ENCODE measurements around the gene RANBP3L.

Gene RANBP3L

DNA sequence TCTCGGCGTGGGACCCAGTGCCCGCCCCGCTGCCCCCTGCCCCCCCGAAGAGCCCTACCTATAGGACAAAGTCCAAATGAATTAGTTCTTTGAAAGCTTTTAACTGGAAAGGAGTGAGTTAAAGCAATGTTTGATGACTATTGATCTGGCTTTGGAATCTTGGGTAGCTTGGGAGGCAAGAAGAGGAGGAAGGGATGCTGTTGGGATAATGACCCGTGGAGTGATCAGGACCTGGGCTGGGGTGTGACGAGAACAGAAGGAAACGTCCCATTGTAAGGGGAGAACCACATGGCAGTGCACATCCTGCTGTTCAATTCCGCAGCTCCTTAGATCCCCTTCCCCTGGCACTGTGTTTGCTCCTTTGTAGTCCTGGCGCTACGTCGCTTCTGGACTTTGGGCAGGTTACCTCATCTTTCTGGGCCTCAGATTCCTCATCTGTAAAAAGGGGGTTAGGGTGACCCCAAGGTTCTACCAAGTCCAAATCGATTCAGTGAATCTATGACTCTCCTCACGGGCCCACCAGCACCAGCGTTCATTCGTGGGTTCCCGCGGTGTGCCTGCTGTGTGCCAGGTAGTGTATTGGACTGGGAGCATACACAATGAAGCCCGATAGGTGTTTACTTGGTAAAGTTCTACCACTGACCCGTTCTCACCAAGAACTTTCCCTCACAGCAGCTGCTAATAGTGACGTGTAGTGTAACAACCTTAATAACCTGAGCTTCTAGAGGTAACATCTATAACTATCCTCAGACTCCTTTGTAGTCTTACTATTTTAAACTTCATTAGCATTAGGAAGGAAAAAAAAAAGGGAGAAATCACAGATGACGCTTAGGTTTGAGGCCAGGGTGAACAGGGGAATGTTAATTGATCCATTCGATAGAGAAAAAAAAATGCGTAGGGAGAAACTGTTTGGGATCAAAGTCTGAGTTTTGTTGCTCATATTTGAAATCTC, 58.9 kb downstream of the RANBP3L start:
- no peak for DNase-seq

DNA sequence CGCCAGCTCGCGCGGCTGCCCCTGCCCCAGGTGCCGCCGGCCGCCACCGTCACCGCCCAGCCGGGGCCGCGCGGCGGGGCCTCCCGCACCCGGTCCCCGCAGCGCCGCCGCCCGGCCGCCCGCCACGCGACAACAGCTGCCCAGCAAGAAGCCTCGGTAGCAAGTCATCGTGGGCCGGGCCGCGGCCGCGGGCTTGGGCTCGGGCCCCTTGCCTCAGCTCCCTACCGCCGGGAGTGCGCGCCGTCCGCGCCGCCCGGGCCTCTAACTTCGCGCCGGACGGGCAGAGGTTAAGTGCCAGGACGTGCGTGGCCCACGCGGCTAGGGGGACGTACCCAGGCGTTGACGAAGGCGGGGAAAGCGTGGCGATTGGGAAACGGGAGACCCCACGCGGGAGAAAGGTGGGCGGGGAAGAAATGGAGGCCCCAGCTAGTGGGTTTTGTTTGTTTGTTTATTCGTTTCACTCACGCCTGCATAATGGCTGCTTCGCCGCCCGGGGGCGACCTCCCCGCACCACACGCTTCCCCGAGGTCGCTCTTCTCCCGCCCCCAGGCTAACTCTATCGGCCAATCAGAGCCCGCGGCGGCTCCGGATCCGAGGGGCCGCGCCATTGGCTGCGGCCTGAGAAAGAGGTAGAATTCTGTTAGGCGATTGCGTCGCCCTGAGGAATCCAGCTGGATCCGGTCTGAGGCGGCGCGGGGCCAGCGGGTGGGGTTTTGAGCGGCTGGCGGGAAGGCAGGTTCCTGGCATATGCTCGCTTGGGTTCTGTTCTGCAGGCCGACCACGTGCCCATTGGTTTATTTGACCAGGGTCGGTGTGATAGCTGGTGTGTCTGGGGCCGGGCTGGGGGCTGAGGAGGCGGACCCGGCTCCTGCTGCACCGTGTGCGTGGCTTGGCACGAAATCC, 59.8 kb downstream of the RANBP3L start, which contains the start of gene NADK2:
Gene NADK2 (minus strand): TSS at position 295 of the 903 bp plus-strand sequence. CDS start 127 bp downstream, at position 168.
- peak; percentile 95 to 96 for DNase-seq

DNA sequence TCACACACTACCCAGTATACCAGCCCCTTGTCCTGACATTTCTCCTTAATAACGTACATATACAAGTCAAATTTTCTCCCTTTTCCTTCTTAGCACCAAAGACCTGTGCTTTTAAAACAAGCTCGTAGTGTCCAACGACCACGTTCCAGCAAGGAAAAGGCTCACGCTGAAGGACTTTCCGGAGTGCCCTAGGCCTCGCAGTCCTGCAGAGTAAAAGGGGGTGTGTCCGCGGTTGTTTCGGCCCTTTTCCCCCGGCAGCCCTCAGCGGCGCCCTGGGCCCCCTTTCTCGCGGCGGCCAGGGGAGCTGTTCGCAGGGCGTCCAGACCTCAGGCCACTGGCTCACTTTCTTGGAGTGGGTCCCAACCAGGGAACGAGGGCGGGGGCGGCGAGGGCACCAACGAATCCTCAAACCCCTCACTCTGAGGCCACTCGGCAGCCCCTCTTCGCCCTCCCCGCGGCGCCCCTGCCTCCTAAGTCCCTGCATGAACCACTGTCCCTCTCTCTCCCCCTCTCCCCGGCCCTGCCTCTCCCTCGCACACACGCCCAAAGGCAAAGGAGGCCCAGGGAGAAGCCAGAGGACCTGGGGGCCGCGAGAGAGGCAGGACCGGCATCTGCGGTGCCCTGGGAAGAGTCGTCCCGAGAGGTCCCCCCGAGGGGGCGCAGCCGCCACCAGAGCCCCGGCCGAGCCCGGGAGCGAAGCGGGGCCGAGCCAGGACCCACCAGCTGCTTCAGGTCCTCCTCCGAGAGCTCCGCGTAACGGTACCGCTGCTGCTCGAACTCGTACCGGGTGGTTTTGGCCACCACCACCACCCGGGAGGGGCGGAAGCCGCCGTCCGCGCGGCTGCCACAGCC, 60.7 kb downstream of the RANBP3L start:
- peak; percentile 42 to 45 for DNase-seq

DNA sequence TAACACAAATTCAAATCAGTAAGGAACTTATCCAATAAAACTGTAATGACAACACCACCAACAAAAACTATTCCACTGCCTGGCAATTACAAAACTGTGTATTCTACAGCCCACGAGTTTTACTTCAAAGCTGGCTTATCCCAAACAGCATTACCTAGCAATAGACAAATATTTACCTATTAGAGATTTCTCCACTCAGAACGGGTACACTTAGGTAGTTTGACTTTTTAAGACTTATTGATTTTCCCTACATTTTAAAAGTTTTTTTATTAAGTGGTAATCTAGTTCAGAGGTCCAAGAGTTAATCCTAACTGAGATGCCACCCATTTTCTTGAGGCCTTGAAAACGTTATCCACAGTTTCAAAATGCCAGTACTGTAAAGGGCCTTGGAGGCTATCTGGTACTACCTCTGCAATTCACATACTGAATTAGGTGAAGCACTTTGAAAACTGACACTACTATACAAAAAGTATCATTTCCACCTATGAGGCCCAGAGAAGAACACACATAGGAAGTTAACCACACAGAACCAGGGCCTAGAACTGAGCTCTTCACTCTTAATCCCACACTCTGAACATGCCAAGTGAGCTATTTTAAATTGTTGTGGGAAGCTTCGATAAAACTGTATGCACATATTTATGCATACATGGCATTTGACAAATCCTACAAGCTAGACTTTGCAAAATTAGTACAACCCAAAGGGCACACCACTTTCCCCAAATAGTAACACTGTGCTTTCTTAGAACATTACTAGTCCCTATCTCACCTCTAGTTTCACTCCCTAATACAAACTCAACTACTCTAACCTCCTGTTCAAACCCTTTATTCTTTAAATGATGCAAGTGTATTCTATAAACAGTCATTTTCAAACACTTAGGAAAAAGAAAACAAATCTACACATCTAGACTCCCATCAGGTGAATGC, 62.1 kb downstream of the RANBP3L start:
- DNase-seq = no peak

DNA sequence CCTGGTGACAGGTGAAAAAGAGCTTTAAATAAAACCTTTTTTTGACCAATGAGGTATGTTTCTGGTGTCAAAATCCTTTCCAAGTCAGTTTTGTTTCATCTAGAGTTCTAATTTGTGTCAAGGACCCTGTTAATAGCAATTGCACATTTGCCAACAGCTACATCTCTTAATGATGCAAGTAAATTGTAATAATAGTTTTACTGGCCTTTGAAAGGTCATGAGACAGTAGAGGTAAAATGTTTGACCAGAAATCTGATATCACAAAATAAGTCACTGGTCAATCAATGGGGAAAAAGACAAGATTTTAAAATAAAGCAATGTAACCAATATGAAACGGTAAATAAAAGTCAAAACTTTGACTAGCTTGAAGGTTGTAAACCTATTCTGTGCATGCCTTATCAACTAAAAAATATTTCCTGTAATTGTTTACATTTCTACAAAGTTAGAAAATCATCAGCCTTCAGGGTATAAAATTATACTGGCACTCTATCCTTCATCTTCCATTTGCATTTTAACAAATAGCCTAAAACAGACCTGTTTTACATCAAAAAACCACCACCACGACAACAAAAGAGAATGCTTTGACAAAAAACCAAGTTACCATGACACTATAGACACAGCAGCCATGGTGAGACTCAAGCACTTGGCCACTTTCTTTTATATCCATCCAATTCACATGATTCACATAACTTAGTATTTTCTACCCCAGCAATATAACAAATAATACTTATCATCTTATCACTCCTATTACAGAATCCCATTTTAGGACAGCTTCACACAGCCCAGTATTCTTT, 63.0 kb downstream of the RANBP3L start:
- DNase-seq = no peak

DNA sequence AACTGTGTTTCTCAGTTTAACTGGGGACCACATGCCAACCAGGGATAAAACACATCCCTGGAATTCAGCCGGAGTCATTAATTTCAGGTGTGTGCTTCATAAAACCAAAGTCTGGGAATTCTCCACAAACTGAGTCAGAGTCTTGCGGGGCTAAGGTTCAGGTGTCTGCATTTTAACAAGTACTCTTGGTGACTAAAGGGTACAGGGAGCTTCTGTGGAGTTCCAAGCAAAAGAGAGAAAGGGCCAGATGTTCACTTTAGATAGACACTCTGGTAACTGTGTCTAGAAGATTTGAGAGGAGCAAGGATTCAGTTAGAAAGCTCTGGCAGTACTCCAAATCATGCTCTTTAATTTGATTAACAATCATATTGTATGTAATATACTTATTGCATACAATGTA, 64.0 kb downstream of the RANBP3L start:
- no peak for DNase-seq

DNA sequence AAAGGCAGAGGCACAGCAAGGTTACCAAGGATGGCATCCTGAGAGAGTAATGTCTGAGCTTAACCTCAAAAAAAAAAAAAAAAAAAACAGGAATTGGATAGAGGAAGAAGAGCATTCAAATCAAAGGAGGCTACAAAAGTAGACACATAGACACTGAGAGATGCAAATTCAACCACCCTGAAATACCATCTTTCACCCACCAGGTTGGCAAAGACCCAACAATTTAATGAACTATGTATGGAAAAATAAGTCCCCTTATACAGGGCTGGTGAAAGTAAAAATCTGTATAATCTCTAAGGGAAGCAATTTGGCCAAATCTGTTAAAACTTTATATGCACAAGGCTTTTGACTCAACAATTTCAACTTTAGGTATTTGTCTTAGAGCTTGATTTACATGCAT, 64.9 kb downstream of the RANBP3L start:
- DNase-seq = no peak

DNA sequence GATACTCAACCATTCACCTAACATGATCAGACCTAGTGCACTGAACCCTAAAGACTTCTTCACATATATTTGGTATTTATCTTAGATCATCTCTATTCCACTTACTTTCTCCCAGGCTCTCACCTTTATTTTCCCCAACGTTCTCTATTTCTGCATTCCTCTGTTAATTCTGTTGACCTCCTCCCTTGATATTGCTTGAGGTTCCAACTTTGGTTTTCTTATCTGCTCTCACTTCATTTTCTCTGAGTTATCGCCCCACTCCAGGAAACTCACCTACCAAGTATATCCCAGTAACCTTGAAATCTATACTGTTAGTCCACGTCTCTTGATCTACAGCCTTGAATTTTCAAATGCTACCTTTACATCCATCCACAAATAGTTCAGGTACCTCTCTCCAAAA, 69.2 kb downstream of the RANBP3L start:
- DNase-seq = no peak

DNA sequence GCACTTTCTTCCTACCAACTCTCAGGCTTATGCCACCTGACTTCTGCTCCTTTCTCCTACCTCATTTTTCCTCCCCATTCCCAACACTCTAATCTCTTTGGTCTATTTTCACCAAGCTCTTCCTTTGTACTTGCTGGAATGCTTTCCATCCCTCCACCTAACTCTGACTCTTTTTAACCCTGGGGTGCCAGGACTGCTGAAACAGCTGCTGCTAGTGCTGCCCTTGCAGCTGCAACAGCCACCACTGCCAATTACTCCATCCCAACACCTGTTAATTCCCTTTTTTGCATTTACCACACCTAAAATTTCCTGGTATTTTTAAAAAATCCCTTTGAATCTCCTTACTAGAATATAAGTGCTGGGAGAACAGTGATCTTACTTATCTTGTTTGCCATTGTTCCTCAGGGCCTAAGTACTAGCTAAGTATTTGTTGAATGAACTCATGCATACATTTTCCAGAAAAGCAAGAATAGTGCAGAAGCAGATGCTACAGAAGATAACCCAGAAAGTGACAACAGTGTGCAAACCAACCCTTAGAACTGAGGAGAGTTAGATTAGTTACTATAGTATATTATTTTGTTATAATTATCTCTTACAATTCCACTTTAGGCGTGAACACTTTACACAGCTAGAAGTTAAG, 71.4 kb downstream of the RANBP3L start:
- no peak for DNase-seq

DNA sequence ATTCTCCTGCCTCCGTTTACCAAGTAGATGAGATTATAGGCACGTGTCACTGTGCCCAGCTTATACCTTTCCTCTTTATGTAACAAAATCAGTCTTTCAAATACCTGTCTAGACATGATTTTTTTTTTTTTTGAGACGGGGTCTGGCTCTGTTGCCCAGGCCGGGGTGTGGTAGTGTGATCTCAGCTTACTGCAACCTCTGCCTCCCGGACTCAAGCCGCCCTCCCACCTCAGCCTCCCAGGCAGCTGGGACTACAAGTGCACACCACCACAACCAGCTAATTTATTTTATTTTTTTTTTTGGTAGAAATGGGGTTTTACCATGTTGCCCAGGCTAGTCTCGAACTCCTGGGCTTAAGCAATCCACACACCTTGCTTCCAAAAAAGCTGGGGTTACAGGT, 73.2 kb downstream of the RANBP3L start:
- no peak for DNase-seq

DNA sequence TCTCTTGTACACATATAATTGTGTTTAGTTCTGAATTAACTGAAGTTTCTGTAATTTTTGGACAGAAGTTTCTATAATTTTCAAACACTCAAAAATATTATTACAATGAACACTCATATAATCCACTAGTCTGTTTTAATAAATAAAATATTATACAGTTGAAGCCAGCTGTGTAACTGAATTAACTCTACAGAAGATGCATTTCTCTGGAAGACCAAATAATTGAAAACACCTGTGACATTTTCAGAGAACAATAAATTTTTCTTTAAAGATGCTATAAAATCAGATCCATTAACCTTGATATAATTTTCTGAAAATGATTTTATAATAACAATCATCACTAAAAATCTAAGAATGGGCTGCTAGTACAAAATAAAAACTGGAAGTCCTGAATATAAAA, 74.7 kb downstream of the RANBP3L start:
- DNase-seq = no peak

DNA sequence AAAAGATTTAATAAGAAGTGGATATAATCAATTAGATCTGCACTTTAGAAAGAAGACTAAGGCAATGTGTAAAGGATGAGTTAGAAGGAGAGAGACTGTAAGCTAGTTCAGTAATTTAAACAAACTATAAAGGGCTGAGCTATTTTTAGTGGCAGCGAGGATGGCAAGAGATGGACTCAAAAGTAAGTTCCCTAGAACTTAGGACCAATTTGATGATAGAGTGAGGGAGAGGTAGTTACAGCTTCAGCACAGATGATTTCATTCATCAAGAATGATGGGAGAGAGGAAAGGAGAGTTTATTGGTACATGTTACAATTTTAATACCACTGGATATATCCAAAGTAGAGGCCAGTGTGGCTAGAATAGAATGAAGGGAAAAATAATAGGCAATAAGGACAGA, 79.1 kb downstream of the RANBP3L start:
- DNase-seq = no peak

DNA sequence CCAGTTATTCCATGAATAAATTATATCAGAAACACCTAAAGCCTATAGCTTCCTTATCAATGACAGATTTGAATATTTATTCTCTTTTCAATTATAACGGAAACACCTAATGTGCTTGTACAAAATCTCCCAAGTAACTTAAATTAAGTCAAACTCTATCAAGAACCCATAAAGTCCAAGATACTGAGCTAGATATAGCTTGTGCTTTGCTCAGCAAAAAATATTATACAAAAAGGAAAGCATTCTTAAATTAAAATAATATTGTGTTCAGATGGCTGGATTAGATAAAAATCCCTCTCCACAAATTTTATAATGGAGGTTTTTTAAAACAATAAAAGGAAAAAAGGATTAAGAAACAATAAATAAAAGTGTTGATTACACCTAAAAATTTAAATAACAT, 83.7 kb downstream of the RANBP3L start:
- no peak for DNase-seq

DNA sequence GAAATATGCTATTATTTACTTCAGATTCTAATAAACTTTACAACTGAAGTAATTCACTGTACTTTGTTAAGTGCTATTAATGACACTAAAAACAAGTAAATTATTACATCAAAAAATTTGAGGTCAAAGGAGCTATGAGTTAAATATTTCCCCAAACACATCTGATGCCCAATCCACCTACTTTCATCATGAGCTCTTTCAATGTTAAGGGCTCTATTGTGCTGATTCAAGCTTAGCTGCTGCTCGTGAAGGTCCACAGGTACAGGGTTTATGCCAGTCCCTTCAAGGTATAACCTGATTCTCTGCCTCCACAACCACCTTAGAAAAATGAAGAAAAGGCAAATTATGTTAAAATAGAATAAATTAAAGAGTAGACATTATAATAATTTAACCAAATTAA, 84.1 kb downstream of the RANBP3L start:
- no peak for DNase-seq

DNA sequence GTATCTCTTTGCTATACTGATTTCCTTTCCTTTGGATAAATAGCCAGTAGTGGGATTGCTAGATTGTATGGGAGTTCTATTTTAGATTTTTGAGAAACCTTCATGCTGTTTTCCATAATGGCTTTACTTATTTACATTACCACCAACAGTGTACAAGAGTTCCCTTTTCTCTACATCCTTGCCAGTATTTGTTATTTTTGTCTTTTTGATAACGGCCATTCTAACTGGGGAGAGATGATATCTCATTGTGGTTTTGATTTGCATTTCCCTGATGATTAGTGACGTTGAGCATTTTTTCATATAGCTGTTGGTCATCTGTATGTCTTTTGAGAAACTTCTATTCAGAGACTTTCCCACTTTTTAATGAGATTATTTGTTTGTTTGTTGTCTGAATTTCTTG, 85.8 kb downstream of the RANBP3L start:
- no peak for DNase-seq

DNA sequence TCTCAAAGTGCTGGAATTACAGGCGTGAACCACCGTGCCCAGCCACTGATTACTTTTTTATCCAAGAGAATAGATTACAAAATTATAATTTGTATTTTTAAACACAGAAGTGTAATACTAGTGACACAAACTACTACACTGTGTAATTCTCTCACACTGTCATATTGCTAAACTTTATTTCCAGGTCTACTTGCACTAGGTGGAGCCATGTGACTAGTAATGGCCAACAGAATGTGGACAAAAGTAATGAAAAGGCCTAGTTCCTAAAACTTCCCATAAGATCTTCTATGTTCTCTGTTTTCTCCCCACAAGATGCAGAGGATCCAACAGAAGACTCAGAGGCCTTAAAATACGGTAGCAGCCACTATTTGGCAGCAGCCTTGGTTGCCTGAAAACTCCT, 87.3 kb downstream of the RANBP3L start:
- DNase-seq = no peak

DNA sequence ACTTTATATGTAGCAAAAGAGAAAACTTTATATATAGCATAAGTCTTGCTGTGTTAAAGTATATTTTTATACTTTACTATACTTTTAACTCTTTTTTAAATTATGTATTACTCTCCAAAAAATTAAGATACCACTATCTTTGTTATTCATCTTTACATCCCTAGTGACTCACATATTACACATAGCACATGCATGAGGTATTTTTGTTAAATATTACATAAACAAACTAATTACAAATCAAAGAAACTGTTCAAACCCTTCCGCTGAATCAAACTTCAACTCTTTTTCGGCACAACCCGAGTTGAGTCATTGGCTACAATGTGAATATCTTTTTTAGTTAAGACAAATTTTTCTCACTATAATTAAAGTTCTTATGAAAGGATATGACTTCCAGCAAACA, 92.0 kb downstream of the RANBP3L start:
- DNase-seq = no peak

DNA sequence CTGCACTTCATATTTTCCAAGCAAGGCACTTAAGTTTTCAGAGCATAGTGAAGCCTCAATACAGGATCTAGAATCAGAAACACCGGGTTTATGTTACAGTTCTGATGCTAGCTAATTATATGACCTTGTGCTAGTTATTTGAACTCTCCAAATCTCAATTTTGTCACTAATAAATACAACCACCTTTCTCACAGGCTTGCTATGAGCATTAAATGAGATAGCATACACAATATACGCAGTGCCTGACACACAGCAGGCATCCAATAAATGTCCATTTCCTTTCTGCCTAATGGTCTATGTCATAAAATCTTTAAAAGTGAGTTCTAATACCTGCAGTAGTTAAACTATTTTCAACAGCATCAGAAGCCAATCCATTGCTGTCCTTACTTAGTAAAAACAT, 92.9 kb downstream of the RANBP3L start:
- no peak for DNase-seq

DNA sequence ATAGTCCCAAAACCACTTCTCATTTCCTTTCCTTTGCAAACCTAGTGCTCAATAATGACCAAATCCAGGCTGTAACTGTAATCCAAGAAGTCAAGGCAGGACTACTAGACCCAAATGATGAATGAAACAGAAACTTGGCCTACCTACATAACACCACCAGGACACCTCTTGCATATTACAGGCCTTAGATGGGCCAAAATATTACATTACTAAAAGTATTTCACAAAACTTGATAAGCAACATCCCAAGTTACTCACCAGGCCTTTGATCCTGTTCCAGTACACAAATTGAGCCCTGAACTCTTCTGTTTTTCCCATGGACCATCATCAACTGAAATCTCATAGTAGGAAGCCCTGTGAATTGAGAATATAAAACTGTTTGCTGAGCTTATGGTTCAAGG, 94.8 kb downstream of the RANBP3L start:
- DNase-seq = no peak

DNA sequence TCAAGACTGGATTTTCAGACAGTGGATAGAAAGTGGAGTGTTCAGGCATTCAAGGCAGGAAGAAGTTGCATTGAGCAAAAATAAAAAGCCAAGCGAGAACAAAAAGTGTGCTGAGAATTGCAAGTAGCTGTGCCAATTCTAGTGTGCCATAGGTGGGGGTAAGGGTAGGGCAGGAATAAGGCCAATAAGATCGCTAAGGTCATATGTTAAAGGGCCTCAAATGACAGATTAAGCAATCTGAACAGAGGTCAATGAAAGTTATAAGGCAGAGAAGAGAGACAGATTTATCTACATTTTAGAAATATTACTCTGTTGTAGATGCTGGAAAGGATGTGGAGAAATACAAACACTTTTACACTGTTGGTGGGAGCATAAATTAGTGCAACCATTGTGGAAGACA, 96.4 kb downstream of the RANBP3L start:
- no peak for DNase-seq

Data from Kasumi-1 (cell line).